IPS-11a (cell line): ENCODE results near the gene HIP1R.
A peak's percentile ranks its signal among the peaks of the same experiment; 100 is the strongest.
"Not testable (repeated sequence)": the region's sequence is repeated elsewhere in the genome, so short reads cannot be mapped to it uniquely, and the experiment has no call there.

Source experiments
- H3K4me3 ChIP-seq: one replicate; pipeline ENCODE4 v1.5.1; 2013; ENCODE audit warnings: low read depth, low read length, control low read depth

The HIP1R gene

GRCh38 chr12:122834921-122835749 is at the start of gene HIP1R:
HIP1R (plus strand) TSS chr12:122835457; CDS start chr12:122835551, 94 bp downstream.
- peak within 1 kb of the TSS; percentile 62 for H3K4me3 ChIP-seq

- no peak overlapping the region for H3K4me3 ChIP-seq
Observed at GRCh38 chr12:122785503-122785902, 49.8 kb upstream of the HIP1R start.

- no peak overlapping the region for H3K4me3 ChIP-seq
Observed at GRCh38 chr12:122788387-122788786, 46.9 kb upstream of the HIP1R start.

GRCh38 chr12:122789637-122790036 is 45.6 kb upstream of the HIP1R start:
- no peak overlapping the region for H3K4me3 ChIP-seq

GRCh38 chr12:122790393-122791075 is 44.7 kb upstream of the HIP1R start:
- H3K4me3 ChIP-seq: no peak overlapping the region

GRCh38 chr12:122793685-122794106 is 41.6 kb upstream of the HIP1R start:
- H3K4me3 ChIP-seq: no peak overlapping the region

DNA sequence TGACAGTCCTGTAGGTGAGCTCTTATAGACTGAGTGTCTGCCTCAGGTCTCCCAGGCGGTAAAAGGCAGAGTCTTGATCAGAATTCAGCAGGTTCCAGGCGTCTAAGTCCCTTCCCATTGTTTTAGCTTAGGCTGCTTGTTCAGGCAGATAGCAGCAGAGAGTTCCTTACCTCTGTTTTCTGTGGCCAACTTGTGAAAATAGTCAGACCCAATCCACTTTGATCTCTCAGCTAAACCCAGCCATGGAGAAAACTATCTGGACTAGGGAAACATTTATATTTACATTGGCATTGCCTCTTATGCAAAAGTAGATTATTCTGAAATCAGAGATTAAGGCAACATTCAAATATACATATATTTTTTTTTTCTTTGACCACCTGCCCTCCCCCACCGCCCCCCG is 39.5 kb upstream of the HIP1R start:
- no peak overlapping the region for H3K4me3 ChIP-seq

DNA sequence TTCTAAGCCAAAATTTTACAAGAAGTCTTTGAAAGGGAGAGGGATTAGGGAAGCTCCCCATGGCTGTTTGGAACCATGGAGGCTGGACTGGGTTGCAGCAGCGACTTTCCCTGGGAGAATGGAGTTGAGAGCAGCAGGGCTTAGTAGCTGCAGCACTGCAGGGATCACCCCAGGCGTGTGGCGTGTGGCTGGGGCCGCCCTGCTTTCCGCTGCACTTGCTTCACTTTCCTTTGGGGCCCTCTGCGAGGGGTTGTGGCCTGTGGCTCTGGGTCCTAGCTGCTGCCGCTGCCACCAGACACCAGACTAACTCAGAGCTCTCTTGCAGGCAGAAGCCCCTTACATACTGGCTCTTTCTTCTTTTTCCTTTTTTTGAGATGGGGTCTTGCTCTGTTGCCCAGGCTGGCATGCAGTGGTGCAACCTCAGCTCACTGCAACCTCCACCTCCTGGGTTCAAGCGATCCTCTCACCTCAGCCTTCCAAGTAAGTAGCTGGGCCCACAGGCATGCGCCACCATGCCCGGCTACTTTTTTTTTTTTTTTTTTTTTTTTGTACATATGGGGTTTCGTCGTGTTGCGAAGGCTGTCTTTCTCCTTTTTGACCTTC is 35.5 kb upstream of the HIP1R start:
- H3K4me3 ChIP-seq: no peak overlapping the region

- H3K4me3 ChIP-seq: no peak overlapping the region
Observed at GRCh38 chr12:122803937-122804336, 31.3 kb upstream of the HIP1R start.

- not testable (repeated sequence) for H3K4me3 ChIP-seq
Observed at GRCh38 chr12:122804957-122805356, 30.3 kb upstream of the HIP1R start.

DNA sequence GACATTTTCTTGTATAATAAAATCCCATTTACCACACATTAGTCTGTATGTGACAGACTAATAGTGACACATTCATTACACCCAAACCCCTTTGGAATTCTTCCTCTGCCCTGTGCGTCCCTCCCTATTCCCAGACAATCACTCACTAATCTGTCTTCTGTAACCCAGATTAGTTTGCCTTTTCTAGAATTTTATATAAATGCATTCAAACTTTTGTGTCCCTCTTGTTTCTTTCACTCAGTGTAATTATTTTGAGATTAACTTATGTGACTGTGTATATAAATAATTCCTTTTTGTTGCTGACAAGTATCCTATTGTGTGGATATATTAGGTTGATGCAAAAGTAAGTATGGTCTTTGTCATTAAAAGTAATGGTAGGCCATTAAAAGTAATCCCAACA is 27.6 kb upstream of the HIP1R start:
- no peak overlapping the region for H3K4me3 ChIP-seq

- H3K4me3 ChIP-seq: no peak overlapping the region
Observed at GRCh38 chr12:122811777-122812176, 23.5 kb upstream of the HIP1R start.

- H3K4me3 ChIP-seq: no peak overlapping the region
Observed at GRCh38 chr12:122813310-122813713, 21.9 kb upstream of the HIP1R start.

DNA sequence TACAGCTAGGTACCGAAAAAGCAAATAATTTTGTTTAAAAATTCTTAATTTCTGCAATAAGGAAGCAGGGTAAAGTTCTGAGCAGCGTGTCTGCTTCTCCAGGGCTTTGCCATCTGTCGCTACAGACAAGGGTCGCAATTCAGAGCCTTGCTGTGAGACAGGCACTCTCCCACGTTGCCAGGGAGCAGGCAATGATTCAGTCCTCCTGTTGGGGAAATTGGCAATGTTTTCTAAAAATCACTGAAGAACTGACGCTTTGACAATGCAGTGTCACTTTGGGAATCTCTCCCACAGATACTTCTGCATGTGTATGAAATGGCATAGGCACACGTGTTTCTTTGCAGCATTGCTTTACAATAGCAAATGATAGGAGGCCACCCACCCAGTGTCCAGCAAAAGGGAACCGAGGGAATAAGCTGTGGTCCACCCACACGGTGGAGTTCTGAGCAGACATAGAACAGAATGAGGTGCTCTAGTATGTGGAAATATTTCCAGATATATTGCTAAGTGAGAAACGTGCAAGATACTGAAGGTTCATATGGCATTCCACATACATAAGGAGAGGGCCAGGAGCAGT is 16.0 kb upstream of the HIP1R start:
- H3K4me3 ChIP-seq: no peak overlapping the region

GRCh38 chr12:122820138-122820537 is 15.1 kb upstream of the HIP1R start:
- no peak overlapping the region for H3K4me3 ChIP-seq

DNA sequence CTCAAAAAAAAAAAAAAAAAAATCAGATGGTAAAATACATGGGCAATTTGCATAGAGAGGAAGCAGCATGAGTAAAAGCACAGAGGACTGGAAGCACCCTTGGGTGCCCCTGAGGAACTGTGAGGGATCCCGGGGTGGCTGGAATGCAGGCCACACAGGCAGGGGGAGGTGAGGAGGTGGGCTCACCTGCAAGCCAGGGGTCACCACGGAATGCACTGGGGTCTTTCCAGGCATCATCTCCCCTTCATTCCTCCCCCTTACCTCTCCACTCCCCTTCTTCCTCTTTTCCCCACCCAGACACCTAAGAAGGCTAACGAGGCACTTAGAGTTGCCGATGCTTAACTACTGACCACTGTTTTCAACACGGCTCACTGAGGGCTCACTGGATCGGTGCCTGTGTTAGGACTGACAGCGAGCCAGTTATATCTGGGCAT is 14.4 kb upstream of the HIP1R start:
- H3K4me3 ChIP-seq: no peak overlapping the region

GRCh38 chr12:122823429-122823828 is 11.8 kb upstream of the HIP1R start:
- H3K4me3 ChIP-seq: no peak overlapping the region

GRCh38 chr12:122825773-122826724 is 9.2 kb upstream of the HIP1R start:
- H3K4me3 ChIP-seq: no peak overlapping the region

DNA sequence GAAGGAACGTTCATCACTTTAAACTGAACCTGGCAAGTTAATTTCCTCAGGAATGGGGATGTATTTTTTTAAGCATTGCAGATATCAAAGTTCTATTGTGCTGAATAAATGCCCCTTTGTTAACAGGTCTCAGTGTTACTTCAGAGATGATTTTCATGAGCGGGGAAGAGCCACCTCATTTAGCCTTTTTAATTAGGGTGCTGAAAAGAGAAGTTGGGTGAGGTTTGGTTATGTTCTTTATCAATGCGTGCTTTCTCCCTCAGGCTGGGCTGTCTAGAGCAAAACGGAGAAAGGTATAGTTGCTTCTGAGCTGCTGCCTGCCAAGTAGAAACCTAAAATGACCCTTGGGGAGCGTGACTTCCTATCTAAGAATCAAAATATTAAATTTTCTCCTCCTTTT is 8.0 kb upstream of the HIP1R start:
- no peak overlapping the region for H3K4me3 ChIP-seq

GRCh38 chr12:122830517-122831214 is 4.6 kb upstream of the HIP1R start:
- H3K4me3 ChIP-seq: no peak overlapping the region
